Measurements from ENCODE around the gene MECP2.

The MECP2 gene

DNA sequence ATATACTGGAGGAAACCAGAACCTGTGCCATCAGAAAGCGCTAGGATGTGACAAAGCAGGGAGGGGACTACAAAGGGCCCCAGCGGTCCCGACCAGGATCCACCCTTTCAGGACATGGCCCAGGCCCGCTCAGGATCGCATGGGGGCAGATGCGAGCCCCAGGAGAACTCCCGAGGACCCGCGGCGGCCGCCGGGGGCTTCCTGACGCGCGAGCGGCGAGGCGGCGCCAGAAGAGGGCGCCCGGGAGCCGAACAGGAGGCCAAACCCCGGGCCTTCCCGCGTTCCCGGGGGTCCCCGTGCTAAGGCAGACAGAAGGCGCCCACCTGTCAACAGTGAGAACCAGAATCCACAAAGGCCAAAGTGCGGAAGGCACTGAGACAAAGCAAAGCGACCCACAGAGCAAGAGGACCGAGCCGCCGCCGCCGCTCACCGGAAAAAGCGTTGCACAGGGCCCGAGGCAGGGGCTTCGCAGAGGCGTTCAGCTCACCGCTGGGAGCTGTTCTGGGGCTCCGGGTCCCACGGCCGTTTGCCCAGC lies 39.2 kb upstream of the MECP2 start:
- peak overlapping the region; percentile 14 for H3K4me3 ChIP-seq (ENCODE audit: low read length)
- TF ChIP-seq, protein P1, sequence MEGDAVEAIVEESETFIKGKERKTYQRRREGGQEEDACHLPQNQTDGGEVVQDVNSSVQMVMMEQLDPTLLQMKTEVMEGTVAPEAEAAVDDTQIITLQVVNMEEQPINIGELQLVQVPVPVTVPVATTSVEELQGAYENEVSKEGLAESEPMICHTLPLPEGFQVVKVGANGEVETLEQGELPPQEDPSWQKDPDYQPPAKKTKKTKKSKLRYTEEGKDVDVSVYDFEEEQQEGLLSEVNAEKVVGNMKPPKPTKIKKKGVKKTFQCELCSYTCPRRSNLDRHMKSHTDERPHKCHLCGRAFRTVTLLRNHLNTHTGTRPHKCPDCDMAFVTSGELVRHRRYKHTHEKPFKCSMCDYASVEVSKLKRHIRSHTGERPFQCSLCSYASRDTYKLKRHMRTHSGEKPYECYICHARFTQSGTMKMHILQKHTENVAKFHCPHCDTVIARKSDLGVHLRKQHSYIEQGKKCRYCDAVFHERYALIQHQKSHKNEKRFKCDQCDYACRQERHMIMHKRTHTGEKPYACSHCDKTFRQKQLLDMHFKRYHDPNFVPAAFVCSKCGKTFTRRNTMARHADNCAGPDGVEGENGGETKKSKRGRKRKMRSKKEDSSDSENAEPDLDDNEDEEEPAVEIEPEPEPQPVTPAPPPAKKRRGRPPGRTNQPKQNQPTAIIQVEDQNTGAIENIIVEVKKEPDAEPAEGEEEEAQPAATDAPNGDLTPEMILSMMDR (conservative IDR thresholded peaks at IDR 0.05; ENCODE audit: low read depth, low read length): peak; percentile 60
- DNase-seq (ENCODE audit: low read depth): no peak

DNA sequence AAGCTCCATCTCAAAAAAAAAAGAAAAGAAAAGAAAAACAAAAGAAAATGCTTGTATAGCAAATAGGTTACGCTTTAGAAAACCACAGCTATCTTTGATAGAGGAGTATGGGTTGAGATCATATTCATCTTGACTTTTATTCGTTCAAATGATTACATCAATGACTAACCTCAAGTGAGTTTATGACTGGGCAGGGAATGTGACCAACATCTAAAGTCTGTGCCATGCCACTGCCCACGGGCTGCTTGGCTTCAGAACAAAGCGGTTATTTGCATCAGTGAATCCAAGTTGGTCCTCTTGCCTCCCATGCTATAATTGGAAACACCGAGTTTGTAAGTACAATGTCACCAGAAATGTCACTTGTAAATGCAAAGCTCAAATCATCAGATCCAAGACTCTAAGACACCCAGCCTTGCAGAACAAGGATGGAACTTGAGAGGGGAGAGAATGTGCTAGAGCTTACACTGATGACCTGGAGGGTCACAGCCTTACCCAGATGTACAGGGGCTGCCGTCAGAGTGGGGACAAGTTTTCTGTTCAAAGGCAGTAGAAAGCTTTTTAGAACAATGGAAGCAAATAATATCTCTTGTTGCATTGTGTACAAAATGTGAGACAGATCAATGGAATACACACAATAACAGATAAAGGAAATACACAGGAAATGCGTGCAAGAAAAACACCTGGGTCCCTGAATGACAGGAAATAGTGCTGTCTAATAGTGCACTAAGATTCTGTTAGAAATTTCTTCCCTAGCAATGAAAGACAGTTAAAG lies 38.1 kb upstream of the MECP2 start:
- DNase-seq (ENCODE audit: low read depth): no peak
- TF ChIP-seq, protein P1 (conservative IDR thresholded peaks at IDR 0.05; ENCODE audit: low read depth, low read length): no peak
- H3K4me3 ChIP-seq (ENCODE audit: low read length): no peak overlapping the region

DNA sequence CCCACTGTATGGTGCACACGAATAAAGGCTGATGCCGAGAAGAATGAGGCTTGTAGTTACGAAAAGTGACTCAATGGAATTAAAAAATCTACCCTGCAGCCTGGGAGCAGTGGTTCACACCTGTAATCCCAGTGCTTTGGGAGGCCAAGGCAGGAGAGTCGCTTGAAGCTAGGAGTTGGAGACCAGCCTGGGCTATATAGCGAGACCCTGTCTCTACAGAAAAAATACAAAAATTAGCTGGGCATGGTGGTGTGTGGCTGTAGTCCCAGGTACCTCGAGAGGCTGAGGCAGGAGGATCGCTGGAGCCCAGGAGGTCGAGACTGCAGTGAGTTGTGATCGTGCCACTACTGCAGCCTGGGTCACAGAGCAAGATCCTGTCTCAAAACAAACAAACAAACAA lies 34.8 kb upstream of the MECP2 start:
- TF ChIP-seq, protein P1 (conservative IDR thresholded peaks at IDR 0.05; ENCODE audit: low read depth, low read length): no peak
- no peak for DNase-seq (ENCODE audit: low read depth)

DNA sequence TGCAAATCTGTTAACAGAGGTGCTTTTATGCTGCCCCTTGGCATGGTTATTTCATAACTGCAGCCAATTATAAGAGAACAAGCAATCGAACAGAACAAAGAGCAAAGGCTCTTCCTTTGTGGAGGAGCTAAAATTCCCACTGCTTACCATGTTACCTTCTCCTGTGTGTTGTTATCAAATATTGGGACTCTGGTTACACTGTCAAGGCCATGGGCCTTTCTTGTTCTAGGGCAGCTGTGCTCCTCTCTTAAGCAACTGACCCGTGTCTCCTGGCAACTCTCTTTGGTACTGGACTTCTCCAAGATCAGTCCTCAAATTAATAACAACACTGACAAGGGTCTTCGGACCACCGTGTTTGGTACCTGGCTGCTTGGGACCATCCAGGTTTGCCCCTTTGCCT lies 34.4 kb upstream of the MECP2 start:
- TF ChIP-seq, protein P1 (conservative IDR thresholded peaks at IDR 0.05; ENCODE audit: low read depth, low read length): no peak
- no peak for DNase-seq (ENCODE audit: low read depth)
- no peak overlapping the region for H3K4me3 ChIP-seq (ENCODE audit: low read length)

More for the DNA sequence above, 34.8 kb upstream of the MECP2 start:
- no peak overlapping the region for H3K4me3 ChIP-seq (ENCODE audit: low read length)

DNA sequence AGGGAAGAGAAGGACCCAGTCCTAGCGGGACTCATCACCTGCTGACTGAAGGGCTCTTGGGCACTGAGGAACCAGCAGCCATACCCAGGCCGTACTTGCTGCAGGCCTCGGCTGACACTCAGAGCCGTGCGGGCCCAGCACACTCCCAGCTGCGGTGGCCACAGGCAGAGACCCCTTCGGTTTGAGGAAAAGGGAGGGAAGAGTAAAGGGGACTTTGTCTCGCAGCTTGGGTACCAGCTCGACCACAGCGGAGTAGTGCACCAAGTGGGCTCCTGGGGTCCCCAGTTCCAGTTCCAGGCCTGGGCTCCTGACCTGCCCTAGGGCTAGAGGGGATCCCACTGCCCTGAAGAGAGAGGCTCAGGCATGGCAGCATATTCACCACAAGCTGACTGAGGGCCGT lies 28.6 kb upstream of the MECP2 start:
- no peak overlapping the region for H3K4me3 ChIP-seq (ENCODE audit: low read length)
- TF ChIP-seq, protein P1 (conservative IDR thresholded peaks at IDR 0.05; ENCODE audit: low read depth, low read length): no peak
- no peak for DNase-seq (ENCODE audit: low read depth)

DNA sequence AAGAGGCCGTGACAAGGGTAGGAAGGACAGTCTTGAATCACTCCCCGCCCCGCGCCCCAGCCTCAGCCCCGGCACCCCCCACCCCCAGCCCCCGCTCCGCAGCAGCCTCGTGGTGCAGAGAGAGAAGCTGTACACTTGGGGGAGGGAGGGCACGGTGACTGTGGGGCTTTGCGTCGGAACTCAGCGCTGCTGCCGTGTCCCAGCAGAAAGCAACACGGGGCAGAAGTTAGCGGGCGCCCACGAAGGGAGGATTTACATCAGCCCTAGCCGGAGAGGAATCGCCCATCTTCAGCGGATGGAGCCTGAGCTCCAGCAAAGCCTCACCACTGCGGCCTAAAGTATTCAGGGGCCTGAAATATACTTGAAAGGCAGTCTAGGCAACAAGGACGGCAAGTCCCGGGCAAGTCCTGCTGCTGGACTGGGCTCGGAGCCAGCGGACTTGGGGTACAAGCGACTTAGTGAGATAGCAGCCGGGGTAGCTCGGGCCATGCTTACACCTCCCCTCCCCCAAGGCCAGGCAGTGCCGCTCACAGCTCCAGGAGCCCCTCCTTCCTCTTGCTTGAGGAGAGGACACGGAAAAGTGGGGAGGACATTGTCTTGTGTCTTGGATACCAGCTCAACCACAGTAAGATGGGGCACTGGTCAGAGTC lies 28.0 kb upstream of the MECP2 start:
- TF ChIP-seq, protein P1 (conservative IDR thresholded peaks at IDR 0.05; ENCODE audit: low read depth, low read length): no peak
- no peak overlapping the region for H3K4me3 ChIP-seq (ENCODE audit: low read length)
- no peak for DNase-seq (ENCODE audit: low read depth)
